B cell (primary cell): ENCODE results near the gene HS3ST5.

Experiments used
- CTCF ChIP-seq: fragments of 200-600 bp; IDR thresholded peaks from one replicate; pipeline ENCODE4 v1.8.0; 2022; ENCODE audit warnings: antibody characterized with exemption, mild to moderate bottlenecking
- EZH2 ChIP-seq: IDR thresholded peaks from 2 replicates; pipeline ENCODE4 v1.6.1; 2012; ENCODE audit warnings: borderline replicate concordance, low read depth, mild to moderate bottlenecking, moderate library complexity, low read length; ENCODE audit not compliant: insufficient read depth, poor library complexity, severe bottlenecking

DNA sequence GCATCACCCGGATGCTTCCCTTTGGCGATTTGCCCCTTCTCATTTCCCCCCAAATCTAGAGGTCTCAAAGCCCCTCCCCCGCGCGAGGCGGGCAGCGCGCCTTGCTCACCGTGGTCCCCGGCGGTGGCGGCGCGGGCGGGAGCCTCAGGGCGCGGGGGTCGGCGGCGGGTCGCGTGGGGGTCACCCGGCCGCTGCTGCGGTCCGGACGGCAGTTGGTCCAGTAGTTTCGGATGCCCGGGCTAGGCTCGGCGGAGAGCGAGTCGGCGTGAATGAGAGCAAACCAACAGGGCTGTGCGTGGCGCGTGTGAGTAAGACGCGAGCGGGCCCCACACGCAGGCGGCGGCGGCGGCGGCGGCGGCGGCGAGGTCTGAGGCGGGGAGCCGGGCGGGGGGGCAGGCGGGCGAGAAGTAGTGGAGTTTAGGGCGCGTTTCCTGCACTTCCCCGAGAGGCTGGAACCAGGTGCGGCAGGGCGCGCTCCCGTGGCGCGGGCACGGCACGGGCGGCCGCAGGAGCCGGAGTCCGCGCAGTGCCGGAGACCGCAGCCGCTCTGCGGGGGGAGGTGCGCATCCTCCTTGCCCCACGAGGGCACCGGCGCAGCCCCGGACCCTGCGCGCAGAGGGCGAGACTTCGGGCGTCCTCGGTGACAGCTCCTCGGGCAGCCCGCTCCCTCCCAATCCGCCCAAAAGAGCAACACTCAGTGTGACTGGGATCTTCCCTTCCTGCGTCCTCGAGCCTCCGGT is 567 bp downstream of the HS3ST5 start:
- no peak for TF ChIP-seq CTCF
- TF ChIP-seq EZH2: no peak
